Endothelial cell of umbilical vein (primary cell): ENCODE results near the gene SHPK. TPM values are rescaled to one million over a fixed set of nuclear protein-coding genes. Genes with fewer than 3 reads are reported as not detected.

Experiments used
- BruUV-seq: library from RNA; stranded (reverse); fragments of 400-500 nt; replicated peaks from 2 replicates; lab custom pipeline; 2021; lab: Mats Ljungman, UMichigan
- CTCF ChIA-PET: fragments of 300-600, 350-600 bp; sonication (Branson Sonifier 250); formaldehyde crosslinking; loops from one replicate; lab custom pipeline; 2021; ENCODE audit warnings: antibody characterized with exemption, inconsistent platforms; lab: Charles Lee
- POLR2A ChIA-PET: fragments of 300-600, 350-600 bp; sonication (Branson Sonifier 250); formaldehyde crosslinking; loops from one replicate; lab custom pipeline; 2021; ENCODE audit warnings: antibody characterized with exemption, inconsistent platforms; lab: Charles Lee
- DNase-seq: peaks from one replicate; pipeline ENCODE4 v3.0.0-alpha.2; 2011; ENCODE audit warnings: low read depth, low spot score
- FAIRE-seq: peaks from 2 replicates; lab custom pipeline; 2011; peaks lifted over from hg19 to GRCh38; lab: Jason Lieb, UNC
- H2AFZ ChIP-seq: 2 replicates; pipeline ENCODE4 v1.6.0; 2012; ENCODE audit warnings: low read depth, low read length, control low read depth, inconsistent platforms
- H3K27ac ChIP-seq: 2 replicates; pipeline ENCODE4 v1.5.1; 2011; ENCODE audit warnings: low read depth, mild to moderate bottlenecking, control low read depth, low read length, moderate library complexity; ENCODE audit not compliant: insufficient read depth
- H3K27me3 ChIP-seq, 2 experiments: 2 replicates each; pipeline versions ENCODE4 v1.6.0 to v1.6.1; 2011; ENCODE audit warnings: low read length in 2 of 2, mixed read lengths in 1 of 2; ENCODE audit not compliant: control insufficient read depth in 2 of 2, insufficient read depth in 2 of 2
- H3K36me3 ChIP-seq, 2 experiments: 2 replicates in 1 of 2; 3 replicates in 1 of 2; pipeline ENCODE4 v1.5.1; 2011; ENCODE audit warnings: low read length in 2 of 2, mild to moderate bottlenecking in 1 of 2, moderate library complexity in 1 of 2; ENCODE audit not compliant: control insufficient read depth in 2 of 2, insufficient read depth in 2 of 2; ENCODE audit errors: extremely low read depth in 1 of 2
- H3K4me1 ChIP-seq: 3 replicates; pipeline ENCODE4 v1.5.1; 2011; ENCODE audit warnings: mild to moderate bottlenecking, low read length; ENCODE audit not compliant: control insufficient read depth, insufficient read depth; ENCODE audit errors: extremely low read depth
- H3K4me2 ChIP-seq: 2 replicates; pipeline ENCODE4 v1.6.1; 2011; ENCODE audit warnings: low read length, control low read depth, mixed read lengths; ENCODE audit not compliant: insufficient read depth
- H3K4me3 ChIP-seq, 3 experiments: fragments of 200-600 bp in 1 of 3; sonication (generic), shearing (Covaris generic) in 1 of 3; replicated peaks in 1 of 3; 2 replicates each; pipeline ENCODE4 v1.5.1; 2011 to 2016; ENCODE audit warnings: control low read depth in 3 of 3, low read length in 3 of 3, mild to moderate bottlenecking in 2 of 3, inconsistent platforms in 1 of 3, low read depth in 1 of 3, moderate library complexity in 1 of 3; ENCODE audit not compliant: insufficient read depth in 1 of 3
- H3K79me2 ChIP-seq: 2 replicates; pipeline ENCODE4 v1.6.0; 2012; ENCODE audit warnings: low read length, inconsistent platforms; ENCODE audit not compliant: control insufficient read depth, insufficient read depth
- H3K9ac ChIP-seq: replicated peaks from 2 replicates; pipeline ENCODE3; 2011; ENCODE audit warnings: low read length, control low read depth; ENCODE audit not compliant: insufficient read depth; ENCODE audit errors: extremely low read depth
- H3K9me1 ChIP-seq: replicated peaks from 3 replicates; pipeline ENCODE4 v1.6.0; 2011; ENCODE audit warnings: mild to moderate bottlenecking, low read length; ENCODE audit not compliant: control insufficient read depth, insufficient read depth; ENCODE audit errors: extremely low read depth
- H3K9me3 ChIP-seq: replicated peaks from 2 replicates; pipeline ENCODE4 v1.5.1; 2012; ENCODE audit warnings: low read length, inconsistent platforms; ENCODE audit not compliant: control insufficient read depth, insufficient read depth
- H4K20me1 ChIP-seq: replicated peaks from 2 replicates; pipeline ENCODE3; 2011; ENCODE audit warnings: mild to moderate bottlenecking, low read length; ENCODE audit not compliant: control insufficient read depth, insufficient read depth; ENCODE audit errors: extremely low read depth
- EZH2 ChIP-seq: IDR thresholded peaks from 2 replicates; pipeline ENCODE4 v1.6.1; 2012; ENCODE audit warnings: borderline replicate concordance, low read depth, mild to moderate bottlenecking, moderate library complexity, low read length, inconsistent platforms; ENCODE audit not compliant: severe bottlenecking
- FOS ChIP-seq: IDR thresholded peaks from 2 replicates; pipeline ENCODE4 v1.6.1; 2011; ENCODE audit warnings: mild to moderate bottlenecking, low read length, moderate library complexity, borderline replicate concordance; ENCODE audit not compliant: insufficient read depth
- GATA2 ChIP-seq: IDR thresholded peaks from 2 replicates; pipeline ENCODE4 v1.7.0; 2011; ENCODE audit warnings: low read depth, mild to moderate bottlenecking, moderate library complexity, mixed read lengths, low read length; ENCODE audit not compliant: insufficient read length, insufficient read depth
- JUN ChIP-seq: IDR thresholded peaks from 2 replicates; pipeline ENCODE4 v1.6.1; 2011; ENCODE audit warnings: borderline replicate concordance, low read depth; ENCODE audit not compliant: insufficient read length, insufficient read depth
- MAX ChIP-seq: IDR thresholded peaks from 2 replicates; pipeline ENCODE4 v1.6.1; 2011; ENCODE audit not compliant: insufficient read depth, insufficient read length
- MYC ChIP-seq: IDR thresholded peaks from one replicate; pipeline ENCODE4 v1.6.1; 2011; ENCODE audit warnings: mild to moderate bottlenecking, low read depth, low read length
- POLR2A ChIP-seq: IDR thresholded peaks from 2 replicates; pipeline ENCODE4 v1.6.1; 2012; ENCODE audit warnings: low read depth, mild to moderate bottlenecking, control low read depth, low read length
- POLR2AphosphoS5 ChIP-seq: IDR thresholded peaks from 2 replicates; pipeline ENCODE4 v1.6.1; 2012; ENCODE audit warnings: low read depth, mild to moderate bottlenecking, control low read depth, low read length, moderate library complexity; ENCODE audit not compliant: insufficient read depth
- dilution Hi-C: fragments of 300-500 bp; cut with MboI; formaldehyde crosslinking; loops from one replicate; pipeline ENCODE4 v1.15.0; 2019; ENCODE audit warnings: low sequenced_read_pairs; ENCODE audit not compliant: extremely low pct_ligation_motif_present
- intact Hi-C: fragments of 100-400 bp; cut with micrococcal nuclease; formaldehyde crosslinking; loops from one replicate; pipeline ENCODE4 v1.10.0; 2022
- polyA plus RNA-seq, 4 experiments: library from polyadenylated mRNA; depleted of rRNA in 3 of 4; stranded (reverse) in 3 of 4; unstranded in 1 of 4; fragments of >200 nt; gene quantifications; 2 replicates each; pipeline versions ENCODE4 v1.2.1 to v1.2.3, GENCODE V29; 2011 to 2012; ENCODE audit warnings: missing spikeins in 1 of 4
- total RNA-seq: library from RNA; stranded (reverse); gene quantifications from 2 replicates; pipeline ENCODE4 v1.2.3, GENCODE V29; 2021
- TF ChIP-seq, protein P1 (sequence below), 2 donors: IDR thresholded peaks; 1 replicate in 1 of 2; 2 replicates in 1 of 2; pipeline ENCODE4 v1.5.1; 2011; ENCODE audit warnings: low read length in 2 of 2, mild to moderate bottlenecking in 2 of 2, moderate library complexity in 2 of 2, control low read depth in 1 of 2, inconsistent platforms in 1 of 2, low read depth in 1 of 2; ENCODE audit not compliant: insufficient read depth in 1 of 2; ENCODE audit errors: extremely low read depth in 1 of 2

SHPK gene
- total and polyA plus RNA-seq, 2 donors (not counting 3 experiments of a cell fraction or from before 2014, with no cell fraction given) = 15.4 to 15.9 TPM

DNA sequence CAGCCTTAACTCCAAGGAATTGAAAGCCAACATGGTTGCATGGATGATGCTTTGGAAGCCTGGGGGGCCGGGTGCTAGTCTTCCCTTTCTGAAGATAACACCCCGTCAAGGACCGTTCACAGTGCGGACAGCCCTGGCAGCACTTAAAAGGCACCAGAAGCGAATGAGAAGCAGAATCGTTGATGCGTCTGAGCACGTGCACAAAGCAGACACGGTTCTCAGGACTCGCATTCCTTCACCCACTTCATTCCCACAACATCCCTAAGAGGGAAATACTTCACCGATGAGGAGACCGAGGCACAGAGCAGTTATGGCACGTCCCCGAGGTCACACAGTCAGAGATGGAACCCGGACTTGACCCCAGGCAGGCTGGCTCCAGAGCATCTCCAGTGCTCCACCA lies 41.1 kb downstream of the SHPK start:
- Histone ChIP-seq H3K27ac (no peak overlapping the region), H3K4me1 (no peaks in the 10 kb centered on the region), H3K4me2 (no peak overlapping the region), H3K4me3 (no peak overlapping the region), H3K9me1 (no peaks in the 10 kb centered on the region), H3K9ac (no peak overlapping the region), H4K20me1 (no peaks in the 10 kb centered on the region), H3K27me3 (no peaks in the 10 kb centered on the region), H3K36me3 (no peaks in the 10 kb centered on the region), H3K9me3 (no peaks in the 10 kb centered on the region), H2AFZ (no peak overlapping the region), H3K79me2 (no peaks in the 10 kb centered on the region)
- no peak for TF ChIP-seq FOS
- TF ChIP-seq EZH2 = no peak
- no peak for TF ChIP-seq MAX
- TF ChIP-seq GATA2 = no peak
- no peak for TF ChIP-seq POLR2A
- TF ChIP-seq MYC = no peak
- TF ChIP-seq POLR2AphosphoS5 = no peak
- no peak for TF ChIP-seq JUN
- TF ChIP-seq, protein P1, sequence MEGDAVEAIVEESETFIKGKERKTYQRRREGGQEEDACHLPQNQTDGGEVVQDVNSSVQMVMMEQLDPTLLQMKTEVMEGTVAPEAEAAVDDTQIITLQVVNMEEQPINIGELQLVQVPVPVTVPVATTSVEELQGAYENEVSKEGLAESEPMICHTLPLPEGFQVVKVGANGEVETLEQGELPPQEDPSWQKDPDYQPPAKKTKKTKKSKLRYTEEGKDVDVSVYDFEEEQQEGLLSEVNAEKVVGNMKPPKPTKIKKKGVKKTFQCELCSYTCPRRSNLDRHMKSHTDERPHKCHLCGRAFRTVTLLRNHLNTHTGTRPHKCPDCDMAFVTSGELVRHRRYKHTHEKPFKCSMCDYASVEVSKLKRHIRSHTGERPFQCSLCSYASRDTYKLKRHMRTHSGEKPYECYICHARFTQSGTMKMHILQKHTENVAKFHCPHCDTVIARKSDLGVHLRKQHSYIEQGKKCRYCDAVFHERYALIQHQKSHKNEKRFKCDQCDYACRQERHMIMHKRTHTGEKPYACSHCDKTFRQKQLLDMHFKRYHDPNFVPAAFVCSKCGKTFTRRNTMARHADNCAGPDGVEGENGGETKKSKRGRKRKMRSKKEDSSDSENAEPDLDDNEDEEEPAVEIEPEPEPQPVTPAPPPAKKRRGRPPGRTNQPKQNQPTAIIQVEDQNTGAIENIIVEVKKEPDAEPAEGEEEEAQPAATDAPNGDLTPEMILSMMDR (IDR thresholded peaks at IDR 0.05; ENCODE audit: extremely low read depth in 1 of 2, insufficient read depth in 1 of 2, low read depth in 1 of 2, low read length in 2 of 2) = no peak
- ChIA-PET CTCF (no interaction called here), POLR2A (no interaction called here)
- intact Hi-C loops (no loop called here), dilution Hi-C loops (no loop called here)
- no peak for FAIRE-seq
- DNase-seq = no peak
- BruUV-seq = no TSS peak
